ENCODE data around the gene CDKN1A.
"Not testable (repeated sequence)": the region's sequence is repeated elsewhere in the genome, so short reads cannot be mapped to it uniquely, and the experiment has no call there.

CDKN1A gene

DNA sequence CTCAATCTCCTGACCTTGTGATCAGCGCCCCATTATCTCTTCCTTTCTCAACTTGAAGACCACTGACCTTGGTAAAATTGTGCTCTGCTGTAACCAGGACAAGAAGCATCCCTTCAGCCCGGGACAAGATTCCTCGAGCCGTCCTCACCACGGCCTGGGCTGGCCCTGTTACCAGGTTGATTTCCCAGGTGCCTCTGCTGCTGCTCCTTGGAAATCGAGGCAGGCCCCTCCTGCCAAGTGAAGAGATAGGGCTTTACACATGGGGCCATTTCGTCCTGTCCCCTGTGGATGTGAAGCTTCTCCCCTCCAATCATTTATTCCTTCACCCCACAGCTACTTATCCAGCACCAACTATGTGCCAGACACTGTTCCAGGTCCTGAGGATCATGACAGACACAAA, 40.6 kb downstream of the CDKN1A start:
- DNase-seq (ENCODE audit: low read depth in 2 of 2), result no peak

- DNase-seq (ENCODE audit: low read depth in 2 of 2), result no peak
These were observed 42.0 kb downstream of the CDKN1A start for GRCh38 chr6:36720251-36721141.

GRCh38 chr6:36721369-36722140, 43.0 kb downstream of the CDKN1A start:
- DNase-seq (ENCODE audit: low read depth in 2 of 2), result no peak

- no peak for DNase-seq (ENCODE audit: low read depth in 2 of 2)
These were observed 43.9 kb downstream of the CDKN1A start for GRCh38 chr6:36722365-36722764.

- DNase-seq (ENCODE audit: low read depth in 2 of 2), result no peak
These were observed 44.4 kb downstream of the CDKN1A start for GRCh38 chr6:36722879-36723278.

- not testable (repeated sequence) for DNase-seq (ENCODE audit: low read depth in 2 of 2)
These were observed 45.5 kb downstream of the CDKN1A start for GRCh38 chr6:36723992-36724391.

DNA sequence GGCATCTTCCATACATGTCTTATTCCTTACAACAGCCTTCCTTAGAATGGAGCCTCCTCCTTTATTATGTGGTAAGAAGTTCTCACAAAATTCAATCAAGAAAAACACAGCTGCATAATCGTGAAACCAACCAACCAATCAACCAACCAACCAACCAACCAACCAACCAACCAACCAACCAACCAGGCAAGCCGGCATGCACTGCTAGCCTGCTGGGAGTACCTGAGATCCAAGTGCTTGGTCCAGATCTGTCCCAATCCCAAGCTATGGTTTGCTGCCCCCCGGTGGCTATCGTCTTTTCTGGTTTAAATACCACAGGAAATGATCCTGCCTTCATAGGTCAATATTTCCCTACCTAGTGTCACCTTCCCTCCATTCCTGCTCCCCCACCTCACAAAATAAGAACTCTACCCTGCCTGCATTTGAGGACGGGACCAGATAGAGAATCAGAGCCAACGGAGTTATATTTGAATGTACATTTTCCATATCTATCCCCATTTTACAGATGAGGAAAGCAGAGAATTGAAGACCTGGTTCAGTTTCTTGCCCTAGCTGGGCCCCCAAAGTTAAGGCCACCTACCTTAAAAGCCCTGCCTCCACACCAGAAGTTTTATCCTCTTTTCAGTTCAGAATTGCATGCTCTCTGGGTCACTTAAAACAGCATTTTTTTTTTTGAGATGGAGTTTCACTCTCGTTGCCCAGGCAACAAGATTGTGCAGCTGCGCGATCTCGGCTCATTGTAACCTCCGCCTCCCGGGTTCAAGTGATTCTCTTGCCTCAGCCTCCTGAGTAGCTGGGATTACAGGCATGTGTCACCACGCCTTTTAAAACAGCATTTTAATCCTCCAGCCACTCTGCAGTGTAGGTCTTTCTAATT, 46.2 kb downstream of the CDKN1A start:
- DNase-seq (ENCODE audit: low read depth in 2 of 2), result peak; percentile 18 to 47

DNA sequence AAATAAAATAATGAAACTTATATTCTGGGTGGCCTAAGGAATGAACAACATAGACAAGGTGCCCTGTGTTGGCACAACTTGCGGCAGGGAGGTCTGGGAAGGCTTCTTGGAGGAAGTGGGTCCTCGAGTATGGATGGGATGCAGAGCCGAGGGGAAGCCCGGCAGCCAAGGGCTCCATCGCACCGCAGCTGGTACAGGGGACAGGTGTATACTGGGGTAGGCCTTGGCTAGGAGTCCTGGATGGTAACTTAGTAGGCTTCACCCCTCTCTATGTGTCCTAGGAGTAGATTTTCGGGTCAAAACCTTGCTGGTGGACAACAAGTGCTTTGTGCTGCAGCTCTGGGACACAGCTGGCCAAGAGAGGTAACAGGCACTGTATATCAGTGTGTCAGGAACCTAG, 47.1 kb downstream of the CDKN1A start:
- DNase-seq (ENCODE audit: low read depth in 2 of 2), result no peak

GRCh38 chr6:36727505-36728021, 49.0 kb downstream of the CDKN1A start:
- no peak for DNase-seq (ENCODE audit: low read depth in 2 of 2)

DNA sequence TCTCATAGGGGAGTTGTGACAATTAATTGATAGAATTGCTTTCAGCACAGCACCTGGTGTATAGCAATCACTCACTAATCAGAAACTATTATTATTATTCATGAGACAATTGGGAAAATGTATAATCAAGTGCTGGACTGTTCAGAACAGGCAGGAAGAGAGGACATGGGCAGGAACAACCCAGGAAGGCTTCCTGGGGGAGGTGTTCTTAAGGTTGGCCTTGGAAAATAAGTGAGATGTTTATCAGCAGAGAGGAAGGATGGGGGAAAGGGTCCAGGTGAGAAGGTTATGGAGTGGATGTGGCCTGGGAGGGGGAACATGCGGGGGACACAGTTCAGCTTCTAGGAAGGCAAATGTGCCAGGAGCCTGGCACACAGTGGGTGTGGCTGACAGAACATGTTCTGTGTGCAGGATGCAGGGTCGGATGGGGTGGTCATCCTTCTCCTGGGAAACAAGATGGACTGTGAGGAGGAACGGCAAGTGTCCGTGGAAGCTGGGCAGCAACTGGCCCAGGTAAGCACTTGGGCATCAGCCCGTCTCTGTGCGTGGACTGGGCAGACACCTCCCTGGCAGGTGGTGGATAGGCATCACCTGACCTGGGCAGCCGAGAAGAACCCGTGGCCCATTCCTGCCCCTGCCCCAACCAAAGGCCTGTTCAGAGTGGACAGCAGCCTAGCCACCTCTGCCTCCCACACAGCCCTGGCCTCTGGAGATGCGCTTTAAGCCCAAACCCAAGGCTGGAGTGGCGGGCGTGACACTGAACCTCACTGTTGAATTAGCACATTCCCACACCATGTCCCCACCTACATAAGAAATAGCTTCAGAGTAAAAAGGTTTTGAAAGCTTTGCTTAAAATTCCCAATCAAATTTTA, 50.0 kb downstream of the CDKN1A start:
- DNase-seq (ENCODE audit: low read depth in 2 of 2), result no peak

DNA sequence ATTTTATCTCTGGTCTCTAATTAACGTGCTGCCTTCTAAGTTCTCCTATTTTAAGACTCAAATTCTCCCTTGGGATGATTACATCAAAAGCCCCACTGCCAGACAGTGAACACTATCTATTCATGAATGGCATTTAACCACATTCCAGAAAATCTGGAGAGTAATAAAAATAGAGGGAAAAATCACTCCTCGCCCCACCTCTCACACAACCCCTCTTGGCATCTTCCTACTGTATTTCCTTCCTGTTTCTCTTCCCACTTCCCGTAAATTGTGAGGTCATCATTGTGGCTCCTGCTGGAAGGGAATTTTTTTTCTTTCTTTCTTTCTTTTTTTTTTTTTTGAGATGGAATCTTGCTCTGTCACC, 50.6 kb downstream of the CDKN1A start:
- no peak for DNase-seq (ENCODE audit: low read depth in 2 of 2)

GRCh38 chr6:36730424-36731380, 52.2 kb downstream of the CDKN1A start:
- DNase-seq (ENCODE audit: low read depth in 2 of 2), result no peak

DNA sequence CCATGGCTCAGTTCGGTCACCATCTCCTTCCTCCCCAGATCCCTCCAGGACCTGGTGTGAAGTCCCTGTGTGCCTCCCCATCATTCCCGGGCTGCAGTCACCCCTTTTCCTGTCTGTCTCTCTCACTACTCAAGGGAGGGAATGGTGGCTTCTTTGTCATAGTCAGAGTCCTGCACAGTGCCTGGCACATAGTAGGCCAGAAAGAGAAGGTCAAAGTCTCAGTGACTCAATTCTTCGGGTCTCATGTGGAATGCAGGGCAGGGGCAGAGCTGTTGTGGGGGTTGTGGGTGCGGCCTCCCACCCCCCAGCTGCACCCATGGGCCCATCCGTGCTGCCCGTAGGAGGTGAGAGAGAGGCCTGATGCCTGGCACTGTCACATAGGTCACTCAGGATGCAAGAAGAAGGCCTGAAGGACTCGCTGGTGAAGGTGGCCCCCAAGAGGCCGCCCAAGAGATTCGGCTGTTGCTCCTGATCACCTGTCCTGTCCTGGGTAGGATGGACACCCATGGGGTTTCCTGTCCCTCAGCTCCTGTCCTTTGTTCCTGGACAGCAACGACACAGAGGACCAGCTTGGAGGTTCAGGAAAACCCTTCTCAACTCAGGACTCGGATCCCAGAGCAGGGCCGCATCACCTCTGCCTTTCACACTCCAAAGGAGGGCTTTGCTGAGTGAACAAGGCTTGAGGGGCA, 53.3 kb downstream of the CDKN1A start:
- DNase-seq (ENCODE audit: low read depth in 2 of 2), result no peak

DNA sequence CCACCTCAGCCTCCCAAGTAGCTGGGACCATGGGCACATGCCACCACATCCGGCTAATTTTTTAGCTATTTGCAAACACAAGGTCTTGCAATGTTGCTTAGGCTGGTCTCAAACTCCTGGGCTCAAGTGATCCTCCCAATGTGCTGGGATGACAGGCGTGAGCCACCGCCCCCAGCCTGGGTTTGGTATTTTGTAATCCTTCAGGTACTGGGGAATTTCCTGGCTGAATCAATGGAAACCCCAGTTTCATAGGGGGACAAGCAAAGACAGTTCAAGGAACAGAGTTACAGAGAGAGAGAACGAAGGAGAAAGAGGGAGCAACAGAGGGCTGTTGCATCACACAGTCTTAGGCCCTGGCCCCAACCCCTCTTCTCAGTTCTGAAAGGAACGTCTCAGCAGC, 54.8 kb downstream of the CDKN1A start:
- DNase-seq (ENCODE audit: low read depth in 2 of 2), result no peak

DNA sequence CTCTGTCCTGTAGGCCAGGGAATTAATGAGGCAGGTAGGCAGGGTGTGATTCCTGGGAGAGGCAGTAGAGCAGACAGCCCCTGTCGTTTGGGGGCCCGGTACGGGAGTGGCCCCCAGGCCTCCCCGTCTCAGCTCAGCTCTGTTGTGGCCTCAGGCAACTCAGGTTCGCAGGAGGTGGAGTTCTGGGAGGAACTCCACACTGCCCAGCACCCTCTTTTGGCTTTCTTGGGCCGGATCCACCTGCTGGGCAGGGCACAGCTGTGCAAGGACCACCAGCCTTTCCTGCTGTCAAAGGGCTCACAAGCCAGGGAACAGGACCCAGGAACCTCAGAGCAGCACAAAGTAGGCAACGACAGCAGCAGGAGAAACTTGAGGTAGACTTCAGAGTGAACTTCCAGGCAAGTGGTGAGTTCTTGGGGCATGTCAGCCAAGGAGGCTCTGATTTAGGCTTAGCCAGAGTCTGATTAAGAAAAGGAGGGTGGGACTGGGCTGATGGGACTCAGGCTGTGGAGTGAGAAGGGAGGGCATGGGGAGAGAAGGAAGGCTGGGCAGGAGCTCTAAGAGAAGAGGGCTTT, 56.1 kb downstream of the CDKN1A start:
- DNase-seq (ENCODE audit: low read depth in 2 of 2), result no peak

GRCh38 chr6:36735110-36736071, 56.9 kb downstream of the CDKN1A start:
- no peak for DNase-seq (ENCODE audit: low read depth in 2 of 2)

Data from stimulated activated CD4-positive, alpha-beta T cell treated with anti-CD3 and anti-CD28 coated beads, Interleukin-1b, Interleukin-23, amount 100 ng/mL, for 4 hours (primary cell).